AG08395 (cell line): ENCODE measurements around the gene OR4M1.
A peak's percentile ranks its signal among the peaks of the same experiment; 100 is the strongest.
"Not testable (repeated sequence)": the region's sequence is repeated elsewhere in the genome, so short reads cannot be mapped to it uniquely, and the experiment has no call there.

ENCODE experiments used
- DNase-seq: peaks from one replicate; pipeline ENCODE4 v3.0.0; 2012; ENCODE audit warnings: mixed read lengths, low spot score

OR4M1 gene

DNA sequence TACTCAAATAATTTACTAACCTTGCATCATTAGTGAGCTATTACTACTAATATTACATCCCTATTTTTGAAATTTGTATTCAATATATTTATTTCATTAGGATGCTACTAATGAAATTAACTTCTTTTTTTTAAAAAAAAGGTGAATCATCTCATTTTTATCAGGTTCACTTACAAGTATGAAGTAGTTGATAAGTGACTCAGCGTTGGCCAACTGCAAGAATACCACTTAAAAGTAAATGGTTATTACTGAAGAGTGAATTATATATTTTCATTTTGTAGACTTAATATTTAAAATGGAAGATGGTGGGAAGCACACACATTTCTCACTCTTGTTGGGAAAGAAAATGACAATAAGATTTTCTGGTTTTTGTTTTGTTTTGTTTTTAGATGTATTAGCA is 49.9 kb downstream of the OR4M1 start:
- DNase-seq: no peak

GRCh38 chr14:19823765-19824164 is 50.5 kb downstream of the OR4M1 start:
- DNase-seq: peak; percentile 2

DNA sequence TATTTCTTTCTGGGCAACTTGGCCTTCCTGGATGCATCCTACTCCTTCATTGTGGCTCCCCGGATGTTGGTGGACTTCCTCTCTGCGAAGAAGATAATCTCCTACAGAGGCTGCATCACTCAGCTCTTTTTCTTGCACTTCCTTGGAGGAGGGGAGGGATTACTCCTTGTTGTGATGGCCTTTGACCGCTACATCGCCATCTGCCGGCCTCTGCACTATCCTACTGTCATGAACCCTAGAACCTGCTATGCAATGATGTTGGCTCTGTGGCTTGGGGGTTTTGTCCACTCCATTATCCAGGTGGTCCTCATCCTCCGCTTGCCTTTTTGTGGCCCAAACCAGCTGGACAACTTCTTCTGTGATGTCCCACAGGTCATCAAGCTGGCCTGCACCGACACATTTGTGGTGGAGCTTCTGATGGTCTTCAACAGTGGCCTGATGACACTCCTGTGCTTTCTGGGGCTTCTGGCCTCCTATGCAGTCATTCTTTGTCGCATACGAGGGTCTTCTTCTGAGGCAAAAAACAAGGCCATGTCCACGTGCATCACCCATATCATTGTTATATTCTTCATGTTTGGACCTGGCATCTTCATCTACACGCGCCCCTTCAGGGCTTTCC is 54.4 kb downstream of the OR4M1 start:
- DNase-seq: not testable (repeated sequence)

DNA sequence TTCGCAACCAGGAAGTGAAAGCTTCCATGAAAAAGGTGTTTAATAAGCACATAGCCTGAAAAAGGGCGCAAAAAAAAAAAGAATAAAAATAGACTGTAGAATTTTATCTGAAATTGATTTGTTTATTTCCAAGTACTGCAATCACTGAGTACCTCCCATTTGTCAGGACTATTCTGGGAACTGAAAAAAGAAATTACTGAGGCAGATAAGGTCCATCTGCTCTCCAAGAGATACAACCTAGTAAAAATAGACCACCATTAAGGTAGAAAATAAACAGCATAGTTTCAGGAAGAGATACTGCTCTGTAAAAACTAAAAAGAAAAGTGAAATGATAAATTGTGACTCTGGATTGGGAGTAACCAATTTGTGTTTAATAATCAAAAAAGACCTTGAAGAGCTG is 55.0 kb downstream of the OR4M1 start:
- no peak for DNase-seq
